SKM-1 treated with dmso at 0.1 percent for 144 hours (cell line): Measurements from ENCODE around the gene CANX.

ENCODE experiments used
- DNase-seq: peaks from one replicate; lab custom pipeline; 2025; ENCODE audit not compliant: unreplicated experiment; lab: John Stamatoyannopoulos, UW

The CANX gene

GRCh38 chr5:179773686-179774040, 74.9 kb downstream of the CANX start:
- DNase-seq = no peak

DNA sequence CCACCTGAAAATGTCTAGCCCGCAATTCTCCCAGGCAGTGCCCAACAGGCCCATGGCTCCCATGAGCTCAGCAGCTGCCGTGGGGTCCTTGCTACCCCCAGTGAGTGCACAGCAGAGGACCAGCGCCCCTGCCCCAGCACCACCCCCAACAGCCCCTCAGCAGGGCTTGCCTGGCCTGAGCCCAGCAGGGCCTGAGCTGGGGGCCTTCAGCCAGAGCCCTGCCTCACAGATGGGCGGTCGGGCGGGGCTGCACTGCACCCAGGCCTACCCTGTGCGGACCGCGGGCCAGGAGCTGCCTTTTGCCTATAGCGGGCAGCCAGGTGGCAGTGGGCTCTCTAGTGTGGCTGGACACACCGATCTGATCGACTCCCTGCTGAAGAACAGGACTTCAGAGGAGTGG, 75.7 kb downstream of the CANX start:
- DNase-seq = no peak

DNA sequence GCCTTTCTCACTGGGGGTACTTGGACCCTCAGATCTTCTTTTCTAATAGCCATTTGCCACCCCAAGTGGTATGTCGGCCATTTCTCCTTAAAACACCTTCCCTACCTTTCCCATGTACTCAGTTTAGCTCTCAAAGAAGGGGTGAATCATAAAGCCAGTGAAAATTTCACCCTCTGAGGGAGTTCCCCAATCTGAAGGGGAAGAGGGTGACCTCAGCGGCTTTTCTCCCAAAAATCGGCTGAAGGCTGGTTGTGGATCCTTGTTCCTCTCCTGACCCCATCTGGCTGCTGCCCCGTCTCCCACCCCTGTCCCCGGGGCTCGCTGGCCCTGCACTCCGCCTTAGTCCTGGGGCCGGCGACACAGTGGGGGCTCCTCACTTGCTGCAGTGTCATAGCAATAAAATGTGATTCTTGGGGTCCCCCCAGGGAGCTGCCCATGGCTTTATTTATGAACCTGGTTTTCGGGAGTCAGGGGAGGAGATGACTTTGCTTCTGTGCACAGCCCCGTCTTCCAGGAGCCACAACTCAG, 77.7 kb downstream of the CANX start:
- DNase-seq = no peak

DNA sequence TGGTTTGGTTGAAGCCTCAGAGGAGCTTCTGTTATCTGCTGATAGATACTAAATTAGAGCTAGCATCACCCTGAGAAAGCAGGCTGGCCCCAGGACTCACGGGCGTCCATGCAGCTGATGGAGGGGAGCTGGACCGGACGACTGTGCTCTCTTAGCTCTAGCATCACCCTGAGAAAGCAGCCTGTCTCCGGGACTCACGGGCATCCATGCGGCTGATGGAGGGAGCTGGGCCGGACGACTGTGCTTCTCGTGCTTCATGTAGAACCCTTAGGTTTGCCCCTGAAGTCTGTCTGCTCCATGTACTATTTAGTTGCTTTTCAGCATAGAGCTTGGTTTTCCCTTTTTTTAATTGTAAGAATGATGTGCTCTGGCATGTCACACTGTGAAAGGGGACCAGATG, 78.7 kb downstream of the CANX start:
- DNase-seq = no peak

DNA sequence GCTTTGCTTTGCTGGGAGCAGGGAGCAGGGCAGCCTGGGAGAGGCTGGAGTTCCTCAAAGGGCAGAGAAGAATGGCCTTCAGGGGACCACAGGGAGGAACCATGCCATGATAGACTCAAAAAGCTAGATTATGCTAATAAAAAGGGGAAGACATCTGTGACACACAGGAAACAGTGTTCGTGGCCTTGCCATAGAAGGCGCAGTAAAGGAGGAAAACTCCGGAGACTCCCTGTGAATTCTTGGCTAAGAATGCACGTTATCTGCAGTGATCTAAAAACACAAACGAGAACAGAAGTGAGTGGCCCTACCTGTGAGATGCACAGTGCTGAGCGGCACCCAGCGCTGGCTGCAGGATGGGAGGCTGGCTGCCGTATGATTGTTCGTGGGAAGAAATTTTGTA, 79.1 kb downstream of the CANX start:
- DNase-seq = peak; percentile 36

DNA sequence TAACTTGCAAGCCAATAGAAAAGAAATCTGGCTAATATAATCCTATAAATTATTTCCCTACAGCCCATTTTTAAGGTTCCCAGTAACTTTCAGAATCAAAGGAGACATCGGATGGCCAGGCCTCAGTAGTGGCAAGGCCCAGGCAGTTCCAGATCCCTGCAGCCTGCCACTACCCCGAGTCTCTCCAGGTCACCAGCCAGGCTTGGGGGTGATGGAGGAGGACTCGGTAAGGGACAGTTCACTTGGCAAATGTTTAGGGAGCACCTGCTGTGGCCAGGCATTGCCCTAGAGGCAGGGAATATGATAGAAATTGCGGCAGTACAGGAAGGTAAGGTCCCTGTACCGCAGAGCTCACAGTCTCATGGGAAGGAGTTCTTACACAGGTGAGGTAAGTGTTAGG, 79.8 kb downstream of the CANX start:
- DNase-seq = no peak

DNA sequence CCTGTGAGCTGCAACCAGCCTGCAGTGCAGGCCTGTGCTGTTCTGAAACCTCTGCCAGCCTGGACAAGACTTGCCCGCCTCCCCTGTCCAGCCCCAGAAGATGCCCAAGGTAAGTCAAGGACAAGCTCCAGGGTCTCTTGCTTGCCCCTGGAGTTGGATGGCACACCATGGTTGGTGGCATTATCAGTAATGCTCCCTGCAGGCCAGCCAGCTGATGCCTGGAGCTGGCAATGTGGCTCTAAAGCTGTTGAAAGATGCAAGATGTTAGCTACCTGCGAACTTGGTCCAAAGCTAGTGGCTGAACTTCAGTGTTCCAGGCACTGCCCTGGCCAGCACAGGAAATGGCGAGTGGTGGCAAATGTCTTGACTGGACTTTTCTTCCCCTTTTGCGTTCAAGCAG, 81.1 kb downstream of the CANX start:
- DNase-seq = no peak

DNA sequence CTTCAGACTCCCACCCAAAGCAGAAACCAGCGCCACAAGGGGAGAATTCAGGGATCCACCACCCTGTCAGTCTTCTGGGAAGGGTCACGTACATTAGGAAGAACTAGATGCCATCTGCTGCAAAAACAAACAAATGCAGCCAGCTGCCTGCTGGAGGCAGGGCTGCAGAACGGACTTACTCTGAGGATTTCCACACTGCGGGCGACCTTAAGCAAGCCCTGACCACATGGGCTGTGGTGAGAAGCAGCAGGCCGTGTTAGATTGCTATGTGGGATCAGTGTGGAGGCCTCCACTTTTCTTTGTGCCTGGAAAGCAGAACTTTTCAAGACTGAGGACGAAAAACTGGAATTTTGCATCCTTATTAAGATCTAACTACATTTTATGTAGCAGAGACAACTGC, 81.6 kb downstream of the CANX start:
- peak; percentile 86 for DNase-seq
